HUDEP-2 (cell line): Measurements from ENCODE around the gene HTR6.
"Not testable (repeated sequence)": the region's sequence is repeated elsewhere in the genome, so short reads cannot be mapped to it uniquely, and the experiment has no call there.

Experiments
- DNase-seq, 76 experiments: peaks; one replicate each; lab custom pipeline; 2025; ENCODE audit not compliant: unreplicated experiment in 76 of 76; lab: John Stamatoyannopoulos, UW

Gene HTR6

DNA sequence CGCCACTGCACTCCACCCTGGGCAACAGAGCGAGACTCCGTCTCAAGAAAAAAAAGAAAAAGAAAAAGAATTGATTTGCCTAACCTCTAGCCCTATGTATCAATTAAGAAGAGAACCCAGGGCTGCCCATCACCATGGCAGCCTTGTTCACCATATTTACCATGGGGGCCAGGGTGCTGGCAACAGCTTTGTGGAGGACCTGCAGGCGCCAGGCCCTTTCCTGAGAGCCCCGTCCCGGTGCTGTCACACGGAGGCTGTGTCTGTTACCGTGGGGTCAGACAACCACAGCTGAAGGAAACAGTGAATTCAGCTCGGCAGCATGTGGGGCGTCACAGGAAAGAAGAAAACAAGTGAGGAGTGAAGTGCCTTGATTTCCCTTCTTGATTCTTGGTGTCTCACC lies 27.1 kb upstream of the HTR6 start:
- DNase-seq = no peak

DNA sequence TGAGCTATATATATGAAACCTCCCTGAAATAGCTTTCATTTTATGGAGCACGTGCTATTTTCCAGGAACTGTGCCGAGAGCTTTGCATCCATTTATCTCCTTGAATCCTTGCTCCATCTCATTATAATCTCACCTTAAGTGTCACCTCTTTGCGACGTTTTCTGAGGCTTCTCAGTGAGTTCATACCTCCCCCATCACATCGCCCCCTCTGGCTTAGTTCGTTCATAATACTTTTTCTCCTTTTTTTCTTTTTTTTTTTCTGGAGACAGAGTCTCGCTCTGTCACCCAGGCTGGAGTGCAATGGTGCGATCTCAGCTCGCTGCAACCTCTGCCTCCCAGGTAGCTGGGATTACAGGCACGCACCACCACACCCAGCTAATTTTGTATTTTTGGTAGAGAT lies 25.4 kb upstream of the HTR6 start:
- DNase-seq = not testable (repeated sequence)

DNA sequence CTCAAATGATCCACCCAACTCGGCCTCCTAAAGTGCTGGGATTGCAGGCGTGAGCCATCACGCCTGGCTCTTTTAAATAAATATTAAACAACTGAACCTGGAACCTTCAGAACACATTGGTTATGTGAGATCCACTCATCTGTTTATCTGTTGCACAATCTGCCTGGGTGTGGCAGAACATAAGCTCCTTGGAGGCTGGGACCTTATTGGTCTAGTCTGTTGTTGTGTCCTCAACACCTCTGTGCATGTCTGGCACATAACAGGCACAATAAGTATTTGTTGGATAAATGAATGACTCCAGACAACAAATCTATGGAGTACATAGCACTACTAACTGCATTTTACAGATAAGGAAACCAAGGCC lies 24.7 kb upstream of the HTR6 start:
- peak in 5 of 76 experiments; percentile 9 to 21 (median 15) for DNase-seq

DNA sequence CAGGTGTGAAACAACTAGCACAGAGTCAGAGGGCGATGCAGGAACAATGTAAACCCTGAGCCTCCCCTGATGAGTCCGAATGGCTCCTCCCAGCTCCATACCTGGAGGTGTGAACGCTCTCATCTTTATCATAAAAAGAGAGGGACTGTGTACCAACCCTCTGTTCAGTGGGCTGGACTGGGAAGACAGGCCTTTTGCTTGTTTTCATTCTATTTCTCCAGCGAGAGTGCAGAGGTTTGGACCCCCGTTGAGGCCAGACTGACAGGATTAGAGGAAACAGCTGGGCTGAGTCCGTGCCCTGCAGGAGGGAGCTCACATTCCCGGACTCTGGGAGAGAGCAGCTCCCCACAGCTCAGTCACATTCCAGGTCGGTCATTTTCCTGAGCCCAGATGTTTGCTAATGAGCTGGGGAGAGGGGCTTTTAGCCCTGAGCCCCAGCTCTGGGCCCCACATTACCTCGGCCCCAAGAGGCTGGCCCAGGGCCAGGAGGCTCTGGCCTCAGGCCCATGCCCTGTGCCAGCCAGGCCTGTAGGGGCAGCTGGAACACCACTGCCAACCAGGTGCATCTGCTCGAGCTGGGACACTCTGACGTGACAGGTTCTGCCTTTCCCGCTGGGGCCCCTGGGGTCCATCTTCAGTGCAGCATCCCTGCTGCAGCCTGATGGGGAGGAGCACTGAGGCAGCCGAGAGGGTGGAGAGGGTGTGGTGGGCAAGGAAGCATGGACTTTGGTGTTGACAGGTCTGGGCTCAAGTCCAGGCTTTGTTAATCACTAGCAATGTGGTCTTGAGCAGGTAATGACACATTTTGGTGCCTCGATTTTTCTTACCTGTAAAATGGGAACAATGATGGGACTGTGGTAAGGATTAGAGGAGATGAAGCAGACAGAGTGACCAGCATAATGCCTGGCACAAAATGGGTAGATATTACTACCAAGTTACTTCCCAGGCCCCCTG lies 24.0 kb upstream of the HTR6 start:
- peak in 2 of 76 experiments; percentile 7 to 18 for DNase-seq

DNA sequence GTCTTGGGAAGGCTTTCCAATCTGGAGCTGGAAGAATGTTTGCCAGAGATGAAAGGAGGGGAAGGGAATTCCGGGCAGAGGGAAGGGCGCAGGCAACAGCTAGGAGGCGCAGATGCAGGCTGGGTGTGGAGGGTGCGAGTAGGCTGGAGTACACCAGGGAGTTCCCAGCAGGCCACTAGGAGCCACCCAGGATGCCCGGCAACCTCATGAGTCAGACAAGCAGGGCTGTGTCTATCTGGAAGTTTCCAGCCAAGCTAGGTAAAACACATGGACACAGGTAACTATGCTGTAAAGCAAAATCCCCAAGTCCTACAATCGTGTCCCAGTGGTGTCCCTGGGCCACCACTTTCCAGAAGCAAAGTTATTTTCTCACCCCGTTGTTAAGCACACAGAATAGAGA lies 21.6 kb upstream of the HTR6 start:
- DNase-seq = peak in 26 of 76 experiments; percentile 6 to 60 (median 32)

DNA sequence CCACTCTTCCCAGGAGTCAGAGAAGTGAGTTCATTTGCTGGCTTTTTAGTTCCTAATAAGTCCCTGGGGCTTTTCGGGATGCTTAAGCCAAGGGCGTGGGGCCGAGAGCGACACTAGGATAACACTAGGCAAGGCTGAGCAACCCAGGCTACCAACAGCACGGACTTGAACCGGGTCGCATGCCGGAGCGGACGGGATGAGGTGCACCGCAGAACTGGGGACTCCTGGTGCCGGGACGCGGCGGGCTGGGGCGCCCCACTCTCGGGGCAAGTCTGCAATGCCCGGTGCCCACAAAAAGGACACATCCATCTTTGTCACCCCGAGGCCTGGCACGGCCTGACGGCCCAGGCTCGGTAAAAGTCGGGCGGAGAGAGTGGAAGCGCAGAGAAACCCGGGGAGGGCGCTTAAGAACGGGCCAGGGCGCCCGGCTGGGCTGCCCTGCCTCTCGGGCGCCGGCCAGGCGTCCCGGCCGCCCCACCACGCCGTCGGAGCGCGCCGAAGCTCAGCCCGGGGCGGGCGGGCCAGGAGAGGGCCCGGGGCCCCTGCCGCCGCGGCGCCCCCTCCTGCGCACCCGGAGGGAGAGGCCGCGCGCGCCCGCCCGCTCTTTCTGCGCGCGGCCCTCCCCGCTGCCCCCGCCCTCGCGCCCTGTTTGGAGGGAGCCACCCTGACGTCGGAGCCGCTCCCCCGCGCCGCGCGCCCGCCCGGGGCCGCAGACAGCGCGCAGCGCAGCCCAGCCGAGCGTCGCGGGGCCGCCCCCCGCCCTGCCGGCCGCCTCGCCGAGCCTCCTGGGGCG lies 20.9 kb upstream of the HTR6 start, which contains the start of gene NBL1:
Gene NBL1 (plus strand): TSS at position 710 of the 793 bp plus-strand sequence. CDS start 10,720 bp downstream, outside the sequence.
- DNase-seq = peak in 49 of 76 experiments; percentile 6 to 76 (median 52)

DNA sequence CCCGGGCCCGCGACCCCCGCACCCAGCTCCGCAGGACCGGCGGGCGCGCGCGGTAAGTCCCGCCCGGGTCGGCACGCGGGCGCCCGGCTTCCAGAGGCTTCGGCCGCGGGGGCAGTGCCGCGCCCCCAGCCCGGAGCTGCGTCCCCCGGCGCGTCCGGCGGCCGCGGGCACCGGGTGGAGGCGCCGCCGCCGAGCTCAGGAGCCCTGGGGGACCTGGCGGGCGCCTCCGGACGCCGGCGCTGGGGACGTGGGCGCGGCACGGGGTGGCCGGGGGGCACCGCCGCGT lies 20.3 kb upstream of the HTR6 start:
- DNase-seq = no peak

DNA sequence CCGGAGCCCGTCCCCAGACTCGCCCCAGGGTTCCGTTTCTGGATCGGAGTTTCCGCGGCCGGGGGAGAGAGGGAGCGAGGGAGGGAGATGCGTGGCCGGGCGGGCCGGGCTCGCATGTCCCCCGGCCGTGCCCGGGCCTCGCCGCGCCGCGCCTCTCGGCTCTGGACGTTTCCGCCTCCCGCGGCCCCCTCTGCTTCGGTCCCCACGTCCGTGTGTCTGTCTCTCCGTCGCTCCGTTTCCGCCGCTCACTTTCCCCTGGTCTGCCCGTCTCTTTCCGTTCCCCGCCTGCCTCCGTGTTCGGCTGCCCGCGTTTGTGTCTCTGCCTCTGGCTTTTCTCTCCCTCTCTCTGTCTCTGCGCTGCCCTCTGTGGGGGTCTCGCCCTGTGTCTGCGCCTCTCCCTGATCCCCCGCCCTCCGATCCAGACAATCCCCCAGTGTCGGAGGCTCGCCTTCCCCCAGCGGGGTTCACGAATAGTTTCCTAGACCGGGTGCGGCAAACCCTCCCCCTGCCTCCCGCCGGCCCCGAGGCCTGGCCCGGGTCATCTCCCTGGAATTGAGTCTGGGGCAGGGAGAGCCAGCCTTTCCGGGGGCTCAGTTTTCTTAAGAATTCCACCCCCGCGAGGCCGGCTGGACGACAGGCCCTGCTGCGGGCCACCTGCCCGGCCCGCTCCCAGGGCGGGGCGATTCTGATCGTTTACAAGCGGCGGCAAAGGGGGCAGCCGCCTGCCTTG lies 19.8 kb upstream of the HTR6 start:
- peak in 12 of 76 experiments; percentile 7 to 48 (median 32) for DNase-seq

DNA sequence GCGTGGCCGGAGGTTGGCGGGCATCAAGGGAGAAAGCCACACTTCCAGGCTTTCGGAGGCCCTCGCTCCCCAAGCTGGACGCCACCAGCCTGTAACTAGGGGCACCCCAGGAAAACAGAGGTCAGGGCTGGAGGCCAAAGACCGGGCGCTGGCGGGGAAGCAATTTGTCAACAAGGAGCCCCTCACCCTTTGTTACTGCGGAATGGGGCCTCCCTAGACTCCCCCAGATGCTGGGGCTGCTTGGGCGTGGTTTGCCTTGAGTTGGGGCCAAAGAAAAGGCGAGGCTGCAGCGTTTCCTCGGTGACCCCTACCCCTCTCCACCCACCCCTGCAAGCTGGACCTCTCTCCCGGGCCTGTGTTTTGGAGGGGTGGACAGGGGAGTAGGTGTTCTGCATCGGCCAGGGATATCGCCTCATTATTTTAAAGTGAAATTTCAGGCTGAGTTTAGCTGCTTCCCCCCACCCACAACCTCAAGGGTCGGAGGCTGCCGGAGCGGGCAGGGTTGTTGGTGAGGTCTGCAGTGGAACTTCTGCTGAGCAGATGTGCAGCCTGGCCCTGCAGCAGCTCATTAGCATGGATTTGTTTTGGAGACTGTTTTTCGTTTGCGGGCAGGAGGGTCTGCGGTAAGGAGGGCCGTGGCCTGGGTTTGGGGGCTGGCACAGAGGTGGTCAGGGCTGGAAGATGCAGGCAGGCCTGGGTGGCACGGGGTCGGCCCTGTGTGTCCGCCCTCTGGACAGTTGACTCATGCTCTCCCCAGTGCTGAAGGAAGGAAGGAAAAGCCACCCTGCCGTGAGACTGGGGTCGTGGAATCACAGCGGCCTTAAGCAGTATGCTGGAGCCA lies 19.0 kb upstream of the HTR6 start:
- peak in 2 of 76 experiments; percentile 29 to 30 for DNase-seq

DNA sequence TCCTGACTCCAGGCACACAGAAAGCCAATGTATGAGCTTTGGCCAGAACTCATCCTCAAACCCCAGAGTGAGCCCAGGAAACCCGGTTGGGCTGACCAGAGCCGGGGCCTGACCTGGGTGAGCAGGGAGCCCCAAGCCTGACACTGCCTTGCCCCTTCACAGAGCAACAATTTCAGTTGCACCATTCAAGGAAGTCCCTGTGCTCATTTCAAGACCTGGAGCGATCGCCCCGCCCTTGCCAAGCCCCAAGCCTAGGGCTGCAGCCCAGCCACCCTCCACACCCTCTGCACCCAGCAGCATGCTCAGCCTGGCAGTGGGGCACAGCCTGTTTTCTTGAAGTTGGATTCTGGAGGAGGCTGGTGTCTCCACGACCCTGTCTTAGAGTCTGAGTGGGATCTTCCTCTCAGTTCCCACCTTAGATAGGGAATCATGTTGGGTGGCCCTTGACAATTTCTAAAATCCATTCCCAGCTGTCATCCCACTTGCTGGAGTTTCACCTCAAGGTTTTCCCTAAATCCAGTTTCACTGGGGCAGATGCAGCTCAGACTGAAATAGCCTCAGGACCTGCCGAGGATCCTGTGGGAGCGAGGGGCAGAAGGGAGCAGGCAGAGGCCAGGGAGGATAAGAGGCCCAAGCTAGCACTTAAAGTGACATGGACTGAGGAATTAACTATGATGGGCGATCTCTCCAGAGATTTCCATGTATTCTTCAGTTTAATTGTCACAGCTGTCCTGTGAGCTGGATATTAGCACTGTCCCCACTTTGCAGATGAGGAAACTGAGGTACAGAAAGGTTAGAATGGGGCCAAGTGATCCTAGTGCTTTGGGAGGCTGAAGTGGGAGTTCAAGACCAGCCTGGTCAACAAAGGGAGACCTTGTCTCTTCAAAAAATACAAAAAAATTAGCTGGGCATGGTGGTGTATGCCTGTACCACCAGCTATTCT lies 18.0 kb upstream of the HTR6 start:
- DNase-seq = peak in 51 of 76 experiments; percentile 16 to 71 (median 51)

DNA sequence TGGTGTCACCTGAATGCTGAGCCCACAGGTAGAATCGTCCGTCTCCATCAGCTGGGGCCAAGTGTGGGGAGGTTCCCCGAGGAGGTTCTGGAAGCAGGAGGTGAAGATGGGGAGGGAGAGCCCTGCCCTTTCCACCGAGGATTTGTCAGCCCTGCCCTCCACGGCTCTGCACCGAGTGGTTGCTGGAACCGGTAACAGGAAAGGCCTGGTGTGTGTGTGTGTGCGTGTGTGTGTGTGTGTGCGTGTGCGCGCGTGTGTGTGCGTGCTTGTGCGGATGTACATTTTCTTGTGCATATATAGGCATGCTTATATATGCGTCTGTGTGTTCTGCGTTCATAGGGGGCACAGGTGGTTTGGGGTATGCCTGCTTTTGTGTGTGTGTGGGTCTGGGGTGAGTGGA lies 17.0 kb upstream of the HTR6 start:
- peak in 2 of 76 experiments; percentile 13 to 19 for DNase-seq

DNA sequence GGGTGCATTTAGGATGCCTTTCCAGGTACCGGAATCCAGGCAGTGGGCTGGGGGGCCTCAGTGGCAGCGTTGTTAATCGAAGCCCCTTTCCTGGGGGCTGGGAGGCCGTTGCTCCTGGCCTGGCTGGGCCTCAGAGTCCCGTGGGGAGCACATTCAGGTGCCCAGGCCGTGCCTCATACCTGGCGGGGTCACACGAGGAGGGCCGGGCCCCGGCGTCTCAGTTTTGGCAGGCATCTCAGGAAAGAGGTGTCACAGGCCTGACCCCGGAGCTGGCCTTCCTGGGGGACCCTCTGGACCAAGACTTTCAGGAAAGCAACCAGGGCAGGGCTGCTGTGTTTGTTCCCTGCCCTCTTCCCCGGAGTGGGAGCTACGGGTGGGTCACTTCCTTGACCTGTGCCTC lies 16.4 kb upstream of the HTR6 start:
- DNase-seq = no peak

DNA sequence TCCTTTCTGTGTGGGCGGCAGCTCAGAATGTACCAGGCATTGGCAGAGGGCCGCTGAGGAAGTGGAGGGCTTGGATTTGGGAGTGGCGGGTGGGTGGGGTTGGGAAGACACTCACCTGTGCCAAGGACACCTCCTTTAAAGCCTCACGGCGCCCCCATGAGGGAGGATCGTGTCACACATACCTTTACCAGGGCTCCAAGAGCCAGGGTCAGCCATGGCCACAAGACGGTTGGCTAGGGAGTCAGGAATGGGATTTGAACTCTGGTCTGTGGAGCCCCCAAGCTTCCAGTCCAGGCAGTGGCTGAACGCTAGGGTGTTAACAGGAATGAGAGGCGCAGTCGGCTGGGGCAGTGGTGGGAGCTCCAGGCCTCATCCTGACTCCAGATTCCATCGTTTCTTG lies 16.0 kb upstream of the HTR6 start:
- peak in 1 of 76 experiments; percentile 14 for DNase-seq

DNA sequence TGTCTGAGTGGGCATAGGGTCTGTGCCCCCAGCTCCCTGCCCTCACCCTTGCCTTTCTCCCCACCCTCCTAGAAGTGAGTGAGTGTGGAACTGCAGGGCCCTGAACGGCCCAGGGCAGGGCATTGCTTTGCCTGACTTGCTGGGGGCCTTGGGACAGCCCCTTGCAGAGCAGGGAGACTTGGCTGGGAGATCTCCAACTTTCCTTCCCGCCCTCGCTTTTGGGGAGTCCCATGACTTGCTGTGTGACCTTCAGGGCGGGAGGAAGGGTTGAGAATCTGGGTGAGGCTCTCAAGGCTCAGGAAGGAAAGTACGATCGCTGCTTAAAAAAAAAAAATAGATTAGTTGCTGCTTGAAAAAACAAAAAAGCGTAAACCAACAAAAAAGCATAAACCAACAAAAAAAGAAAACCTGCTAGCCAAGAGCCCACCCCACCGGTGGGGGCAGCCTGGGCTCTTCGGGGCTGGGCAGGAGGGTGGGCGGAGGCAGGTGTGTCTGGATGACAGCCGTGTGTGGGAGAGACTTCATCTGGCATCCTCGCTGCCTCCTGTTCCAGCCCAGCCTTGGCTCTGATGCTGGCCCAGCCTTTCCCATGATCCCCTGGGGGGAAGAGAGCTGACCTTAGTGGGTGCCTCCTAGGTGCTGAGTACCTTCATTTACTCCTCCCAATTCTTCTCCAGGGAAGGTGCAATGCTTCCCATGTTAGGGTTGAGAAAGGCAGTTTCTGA lies 14.1 kb upstream of the HTR6 start:
- peak in 6 of 76 experiments; percentile 9 to 22 (median 14) for DNase-seq

DNA sequence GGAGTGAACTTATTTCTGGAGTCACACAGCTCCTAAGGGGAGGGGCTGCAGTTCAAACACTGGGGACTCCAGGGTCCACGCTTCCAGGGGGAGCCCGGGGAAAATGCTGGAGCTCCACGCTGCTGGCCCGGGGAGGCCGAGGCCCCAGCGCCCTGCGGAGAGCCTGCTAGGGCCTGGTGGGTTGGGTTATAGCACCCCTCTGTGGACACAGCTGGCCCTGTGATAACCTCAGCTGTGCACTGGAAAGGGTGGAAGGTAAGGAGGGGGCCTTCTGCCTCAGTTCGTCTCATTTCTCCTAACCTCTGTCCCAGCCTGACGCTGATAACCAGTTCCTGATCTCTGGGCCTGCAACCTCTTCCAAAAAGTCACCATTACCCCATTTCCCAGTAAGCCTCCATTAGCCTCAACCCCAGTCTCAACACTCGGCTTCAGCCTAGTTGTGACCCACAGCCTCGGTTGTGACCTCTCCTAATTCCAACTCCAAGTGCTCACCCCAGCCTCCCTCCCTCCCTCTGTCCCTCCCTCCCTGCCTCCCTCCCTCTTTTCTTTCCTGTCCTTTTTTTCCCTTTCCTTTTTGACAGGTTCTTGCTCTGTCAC lies 13.4 kb upstream of the HTR6 start:
- DNase-seq = peak in 36 of 76 experiments; percentile 14 to 57 (median 34)

DNA sequence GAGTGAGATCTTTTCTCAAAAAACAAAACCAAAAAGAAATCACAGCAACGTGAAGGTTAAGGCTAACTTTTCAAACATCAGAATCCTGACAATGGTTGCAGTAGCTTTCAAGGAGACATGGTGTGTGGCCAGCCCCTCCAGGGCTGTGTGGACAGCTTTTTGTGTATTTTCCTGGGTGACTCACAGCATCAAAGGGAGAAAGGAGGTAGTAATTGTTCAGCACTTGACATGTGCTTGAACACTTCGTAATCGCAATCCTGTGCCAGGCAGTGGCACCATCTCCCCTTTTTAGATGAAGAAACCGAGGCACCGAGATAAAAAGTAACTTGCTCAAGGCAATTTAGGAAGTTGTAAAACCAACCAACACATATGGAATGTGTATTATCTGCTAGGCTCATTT lies 10.3 kb upstream of the HTR6 start:
- DNase-seq = no peak

DNA sequence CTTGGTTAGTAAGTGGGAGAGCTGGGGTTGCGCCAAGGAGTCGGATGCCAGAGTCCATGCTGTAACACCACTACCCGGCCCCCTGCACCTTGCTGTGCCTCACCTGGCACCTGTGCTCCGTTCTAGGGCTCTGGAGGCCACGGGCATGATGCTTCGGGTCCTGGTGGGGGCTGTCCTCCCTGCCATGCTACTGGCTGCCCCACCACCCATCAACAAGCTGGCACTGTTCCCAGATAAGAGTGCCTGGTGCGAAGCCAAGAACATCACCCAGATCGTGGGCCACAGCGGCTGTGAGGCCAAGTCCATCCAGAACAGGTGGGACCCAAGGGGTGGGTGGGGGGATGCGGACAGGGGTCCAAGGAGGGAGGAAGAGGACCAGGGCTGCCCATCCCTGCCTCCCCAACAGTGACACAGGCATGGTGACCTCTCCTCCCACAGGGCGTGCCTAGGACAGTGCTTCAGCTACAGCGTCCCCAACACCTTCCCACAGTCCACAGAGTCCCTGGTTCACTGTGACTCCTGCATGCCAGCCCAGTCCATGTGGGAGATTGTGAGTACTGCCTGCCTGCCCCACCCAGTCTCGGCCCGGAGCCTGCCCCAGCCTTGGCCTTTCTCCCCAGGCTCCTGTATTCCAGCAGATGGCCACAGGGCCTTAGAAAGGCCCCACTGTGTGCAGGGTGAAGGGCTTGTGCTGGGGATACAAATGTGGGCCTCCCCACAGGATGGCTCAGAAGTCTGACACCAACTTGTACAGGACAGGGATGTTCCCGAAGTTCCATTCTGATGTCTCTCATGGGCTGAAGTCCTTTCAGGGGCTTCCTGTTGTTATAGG lies 9.6 kb upstream of the HTR6 start:
- DNase-seq = peak in 16 of 76 experiments; percentile 4 to 49 (median 22)
